Karpas-422 (cell line): Measurements from ENCODE around the gene PPL. TPM values are rescaled to one million over a fixed set of nuclear protein-coding genes. Genes with fewer than 3 reads are reported as not detected.

ENCODE experiments used
- DNase-seq: peaks from one replicate; pipeline ENCODE4 v3.0.0-alpha.2; 2015
- H2AFZ ChIP-seq: fragments of 200-600 bp; sonication (generic); 2 replicates; pipeline ENCODE4 v1.6.1; 2014; ENCODE audit warnings: antibody characterized with exemption, low read length, mixed read lengths
- H3K27ac ChIP-seq: fragments of 200-600 bp; sonication (generic); 2 replicates; pipeline ENCODE4 v1.5.1; 2014; ENCODE audit warnings: mild to moderate bottlenecking, low read length, moderate library complexity
- H3K27me3 ChIP-seq: fragments of 200-600 bp; sonication (generic); 2 replicates; pipeline ENCODE4 v1.6.1; 2014; ENCODE audit warnings: low read length, mixed read lengths
- H3K36me3 ChIP-seq: fragments of 200-600 bp; sonication (generic); 2 replicates; pipeline ENCODE4 v1.6.1; 2014; ENCODE audit warnings: low read length, mixed read lengths; ENCODE audit not compliant: insufficient read depth
- H3K4me1 ChIP-seq: fragments of 200-600 bp; sonication (generic); 2 replicates; pipeline ENCODE4 v1.6.1; 2014; ENCODE audit warnings: mild to moderate bottlenecking, low read length, mixed read lengths
- H3K4me2 ChIP-seq: fragments of 200-600 bp; sonication (generic); 2 replicates; pipeline ENCODE4 v1.6.1; 2014; ENCODE audit warnings: low read length, low read depth, mild to moderate bottlenecking; ENCODE audit not compliant: poor library complexity, severe bottlenecking
- H3K4me3 ChIP-seq: fragments of 200-600 bp; sonication (generic); 2 replicates; pipeline ENCODE4 v1.5.1; 2014; ENCODE audit warnings: mild to moderate bottlenecking, antibody characterized with exemption, low read length, mixed read lengths
- H3K79me2 ChIP-seq: fragments of 200-600 bp; sonication (generic); 2 replicates; pipeline ENCODE4 v1.6.1; 2014; ENCODE audit warnings: mild to moderate bottlenecking, low read length, mixed read lengths
- H3K9ac ChIP-seq: fragments of 200-600 bp; sonication (generic); 2 replicates; pipeline ENCODE4 v1.6.0; 2014; ENCODE audit warnings: low read length
- H3K9me2 ChIP-seq: fragments of 200-600 bp; sonication (generic), shearing (Covaris generic); replicated peaks from 2 replicates; pipeline ENCODE4 v1.6.0; 2014; ENCODE audit warnings: mild to moderate bottlenecking, low read length, moderate library complexity; ENCODE audit not compliant: insufficient read depth
- H3K9me3 ChIP-seq: fragments of 300-700, 200-600 bp; sonication (generic); 2 replicates; pipeline ENCODE4 v1.6.1; 2014; ENCODE audit warnings: low read length, mixed read lengths
- H4K20me1 ChIP-seq: fragments of 200-600 bp; sonication (generic); 2 replicates; pipeline ENCODE4 v1.6.1; 2014; ENCODE audit warnings: mild to moderate bottlenecking, antibody characterized with exemption, low read length, low read depth; ENCODE audit not compliant: insufficient read depth
- total RNA-seq: library from RNA; depleted of rRNA; stranded (reverse); fragments of >200 nt; shearing (Covaris generic); gene quantifications from 2 replicates; pipeline ENCODE4 v1.2.3, GENCODE V29; 2014; ENCODE audit warnings: low replicate concordance

The PPL gene
- total RNA-seq, 1 experiment from 2014 or later = not detected

DNA sequence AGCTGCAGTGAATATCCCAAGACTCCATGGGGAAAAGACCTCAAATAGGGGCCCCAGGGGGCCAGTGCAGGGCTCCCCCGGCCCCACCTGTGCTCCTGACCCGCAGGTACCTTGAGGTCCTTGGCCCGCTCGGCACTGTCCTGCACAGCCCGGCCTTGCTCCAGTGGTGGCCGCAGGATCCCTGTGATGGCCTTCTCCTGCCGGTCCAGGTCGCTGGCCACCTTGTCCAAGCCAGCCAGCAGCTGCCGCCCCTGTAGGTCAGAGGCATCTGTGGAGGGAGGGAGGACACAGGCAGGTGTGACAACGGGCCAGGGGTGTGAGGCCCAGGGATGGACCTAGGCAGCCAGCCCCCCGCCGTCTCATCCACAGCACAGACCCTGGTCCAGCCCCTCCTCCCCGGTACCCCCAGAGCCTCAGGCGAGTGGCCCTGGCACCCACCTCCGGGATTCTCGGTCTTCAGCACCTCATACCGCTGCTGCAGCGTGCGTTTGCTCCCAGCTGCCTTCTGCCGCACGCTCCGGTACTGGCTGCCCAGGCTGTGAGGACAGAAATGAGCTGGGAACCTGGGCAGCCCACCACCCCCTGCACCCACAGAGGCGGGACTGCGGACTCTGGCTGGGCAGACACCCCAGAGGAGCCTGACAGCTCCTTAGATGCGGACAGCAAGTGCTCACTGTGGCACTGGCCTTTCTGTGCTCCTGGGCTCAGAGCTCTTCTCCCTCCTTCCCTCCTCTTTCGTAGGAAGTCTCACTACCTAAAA is 43.7 kb downstream of the PPL start:
- Histone ChIP-seq H4K20me1 (no peaks in the 10 kb centered on the region), H3K9ac (no peak overlapping the region), H2AFZ (no peak overlapping the region), H3K4me2 (no peak overlapping the region), H3K79me2 (no peaks in the 10 kb centered on the region), H3K4me3 (no peak overlapping the region), H3K27me3 (no peaks in the 10 kb centered on the region), H3K36me3 (no peaks in the 10 kb centered on the region), H3K4me1 (no peaks in the 10 kb centered on the region), H3K27ac (no peak overlapping the region), H3K9me3 (no peaks in the 10 kb centered on the region), H3K9me2 (no peaks in the 10 kb centered on the region)
- DNase-seq = no peak

DNA sequence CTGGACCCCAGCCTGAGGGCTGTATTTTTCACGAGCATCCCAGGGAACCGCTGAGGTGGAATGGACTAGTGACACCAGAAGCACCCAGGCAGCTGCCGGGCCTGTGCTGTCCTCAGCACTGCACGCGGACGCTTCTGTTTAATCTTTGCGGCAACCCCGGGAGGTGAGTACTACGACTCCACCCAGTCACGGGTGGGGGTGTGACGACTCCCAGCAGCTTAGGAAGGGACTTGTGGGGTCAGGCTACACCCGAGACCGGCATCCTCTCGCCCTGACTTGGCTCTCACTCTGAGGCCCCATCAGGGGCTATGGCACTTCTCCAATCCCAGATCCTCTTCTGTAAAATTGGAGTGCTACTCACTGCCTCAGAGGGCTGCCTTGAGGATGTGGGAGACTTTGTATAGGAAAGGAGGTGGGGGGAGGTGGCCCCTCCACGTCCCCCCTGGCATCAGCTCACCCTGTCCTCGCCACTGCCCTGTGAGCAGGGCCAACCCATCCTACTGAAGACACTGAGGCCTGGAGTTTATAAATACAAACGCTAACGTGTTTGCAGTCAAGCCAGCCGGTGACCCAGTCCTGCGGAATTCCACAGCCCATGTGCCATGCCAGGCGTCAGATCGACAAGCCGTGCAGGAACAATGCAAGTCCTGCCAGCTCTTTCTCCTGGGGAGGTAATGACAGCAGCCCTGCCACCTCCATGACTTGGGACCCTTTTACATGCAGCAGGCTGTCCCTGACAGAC is 44.4 kb downstream of the PPL start:
- H4K20me1 ChIP-seq = no peaks in the 10 kb centered on the region
- no peak overlapping the region for H3K4me3 ChIP-seq
- H3K9me3 ChIP-seq = no peaks in the 10 kb centered on the region
- H3K9me2 ChIP-seq = no peaks in the 10 kb centered on the region
- H3K27ac ChIP-seq = no peak overlapping the region
- H3K4me1 ChIP-seq = no peaks in the 10 kb centered on the region
- no peak for DNase-seq
- no peak overlapping the region for H3K4me2 ChIP-seq
- no peak overlapping the region for H2AFZ ChIP-seq
- H3K27me3 ChIP-seq = no peaks in the 10 kb centered on the region
- H3K36me3 ChIP-seq = no peaks in the 10 kb centered on the region
- no peak overlapping the region for H3K9ac ChIP-seq
- H3K79me2 ChIP-seq = no peaks in the 10 kb centered on the region

DNA sequence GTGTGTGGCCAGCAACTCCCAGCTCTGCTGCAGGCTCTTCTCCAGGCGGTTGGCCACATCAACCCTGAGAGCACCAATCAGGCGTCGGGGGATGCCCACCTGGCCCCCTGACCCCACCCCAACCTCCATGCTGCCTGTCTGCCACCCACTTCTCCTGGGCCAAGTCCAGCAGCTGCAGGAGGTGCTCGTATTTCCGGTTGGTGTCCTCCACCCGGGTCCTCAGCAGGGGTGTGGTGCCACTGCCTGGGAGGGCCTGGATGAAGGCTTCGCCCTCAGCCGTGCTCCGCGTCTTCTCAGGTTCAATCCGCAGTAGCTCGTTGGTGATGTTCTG is 45.1 kb downstream of the PPL start:
- no peak overlapping the region for H3K4me3 ChIP-seq
- DNase-seq = no peak
- no peaks in the 10 kb centered on the region for H3K9me3 ChIP-seq
- H3K9ac ChIP-seq = no peak overlapping the region
- H4K20me1 ChIP-seq = no peaks in the 10 kb centered on the region
- no peaks in the 10 kb centered on the region for H3K79me2 ChIP-seq
- no peak overlapping the region for H3K4me2 ChIP-seq
- H3K27ac ChIP-seq = no peak overlapping the region
- no peaks in the 10 kb centered on the region for H3K27me3 ChIP-seq
- H3K9me2 ChIP-seq = no peaks in the 10 kb centered on the region
- H2AFZ ChIP-seq = no peak overlapping the region
- H3K4me1 ChIP-seq = no peaks in the 10 kb centered on the region
- H3K36me3 ChIP-seq = no peaks in the 10 kb centered on the region

DNA sequence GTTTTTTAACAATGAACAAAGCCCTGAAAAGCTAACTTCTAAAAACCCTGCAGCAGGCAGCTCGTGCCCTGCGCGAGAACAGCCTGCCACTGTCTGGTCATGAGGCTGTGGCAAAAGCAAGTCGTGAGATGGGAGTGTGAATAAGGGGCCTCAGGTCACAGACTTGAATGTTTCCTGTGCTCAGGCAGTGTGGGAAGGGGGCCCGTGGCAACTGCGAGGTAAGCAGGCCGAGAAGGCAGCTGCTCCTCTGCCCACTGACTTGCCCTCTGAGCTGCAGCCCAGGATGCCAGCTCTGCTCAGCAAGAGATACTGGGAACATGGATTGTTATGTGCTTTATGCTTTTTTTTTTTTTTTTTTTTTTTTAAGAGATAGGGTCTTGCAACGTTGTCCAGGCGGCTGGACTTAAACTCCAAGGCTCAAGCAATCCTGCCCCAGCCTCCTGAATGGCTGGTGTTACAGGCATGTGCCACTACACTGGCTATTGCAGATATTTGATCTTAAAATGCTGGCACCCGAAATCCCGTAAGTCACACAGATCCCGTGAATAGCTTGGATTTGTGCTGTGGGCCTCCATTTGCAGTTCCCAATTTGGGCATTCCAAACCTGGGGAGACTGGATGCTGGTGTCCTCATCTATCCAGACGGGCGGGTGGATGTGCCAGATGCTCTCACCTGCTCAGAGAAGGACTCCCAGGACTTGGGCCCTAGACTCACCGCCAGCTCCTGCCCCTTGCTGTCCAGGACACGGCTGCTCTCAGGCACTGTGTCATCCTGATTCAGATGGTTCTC is 45.7 kb downstream of the PPL start:
- Histone ChIP-seq H3K4me3 (no peak overlapping the region), H3K9me2 (no peaks in the 10 kb centered on the region), H3K4me2 (no peak overlapping the region), H2AFZ (no peak overlapping the region), H4K20me1 (no peaks in the 10 kb centered on the region), H3K27ac (no peak overlapping the region), H3K9ac (no peak overlapping the region), H3K79me2 (no peaks in the 10 kb centered on the region), H3K4me1 (no peaks in the 10 kb centered on the region), H3K9me3 (no peaks in the 10 kb centered on the region), H3K27me3 (no peaks in the 10 kb centered on the region), H3K36me3 (0 out of 2 replicates have a peak, but pooled peaks cover under 1% of the 10 kb centered on the region)
- DNase-seq = no peak

DNA sequence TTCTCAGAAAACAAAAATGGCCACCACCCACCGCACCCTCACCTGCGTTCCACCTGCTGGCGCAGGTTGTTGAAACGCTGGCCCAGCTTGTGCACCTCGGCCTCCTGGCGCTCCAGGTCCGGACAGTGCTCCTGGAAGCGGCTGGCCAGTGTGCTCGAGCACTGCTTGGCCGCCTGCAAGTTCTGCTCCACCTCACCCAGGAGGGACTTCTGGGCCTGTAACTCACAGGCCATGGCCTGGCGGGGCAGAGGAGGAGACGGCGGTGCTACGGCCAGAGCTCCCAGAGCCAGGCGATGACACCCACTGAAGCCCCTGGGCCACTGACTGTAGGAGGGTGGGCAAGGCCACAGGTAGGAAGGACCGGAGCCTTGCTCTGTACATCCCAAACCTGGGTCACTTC is 46.3 kb downstream of the PPL start:
- Histone ChIP-seq H2AFZ (no peak overlapping the region), H3K4me3 (no peak overlapping the region), H4K20me1 (no peaks in the 10 kb centered on the region), H3K27ac (no peak overlapping the region), H3K4me1 (no peaks in the 10 kb centered on the region), H3K27me3 (no peaks in the 10 kb centered on the region), H3K9me3 (no peaks in the 10 kb centered on the region), H3K9me2 (no peaks in the 10 kb centered on the region), H3K79me2 (no peaks in the 10 kb centered on the region), H3K36me3 (0 out of 2 replicates have a peak, but pooled peaks cover 3% of the 10 kb centered on the region), H3K4me2 (no peak overlapping the region), H3K9ac (no peak overlapping the region)
- no peak for DNase-seq

DNA sequence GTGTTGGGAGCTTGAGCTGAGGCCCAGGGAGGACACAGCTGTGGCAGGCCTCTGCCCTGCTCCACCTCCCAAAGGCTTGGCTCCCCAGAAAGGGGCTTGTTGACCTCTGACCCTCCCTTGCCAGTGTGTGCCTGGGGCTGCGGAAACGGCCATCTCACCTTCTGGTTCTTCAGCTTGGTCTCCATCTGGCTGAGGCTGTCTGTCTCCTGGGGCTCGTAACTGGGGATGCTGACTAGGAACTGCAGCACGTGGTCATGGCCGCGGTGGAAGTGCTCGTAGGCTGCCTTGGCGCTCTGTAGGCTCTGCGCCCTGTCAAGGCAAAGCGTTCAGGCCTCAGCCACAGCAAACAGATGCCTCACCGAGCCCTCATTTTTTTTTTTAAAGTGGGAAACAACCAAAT is 46.9 kb downstream of the PPL start:
- Histone ChIP-seq H3K27ac (no peak overlapping the region), H4K20me1 (no peaks in the 10 kb centered on the region), H3K79me2 (no peaks in the 10 kb centered on the region), H3K9ac (no peak overlapping the region), H3K4me1 (no peaks in the 10 kb centered on the region), H3K4me3 (no peak overlapping the region), H2AFZ (no peak overlapping the region), H3K9me2 (no peaks in the 10 kb centered on the region), H3K9me3 (no peaks in the 10 kb centered on the region), H3K4me2 (no peak overlapping the region), H3K36me3 (0 out of 2 replicates have a peak, but pooled peaks cover 3% of the 10 kb centered on the region), H3K27me3 (no peaks in the 10 kb centered on the region)
- DNase-seq = no peak

DNA sequence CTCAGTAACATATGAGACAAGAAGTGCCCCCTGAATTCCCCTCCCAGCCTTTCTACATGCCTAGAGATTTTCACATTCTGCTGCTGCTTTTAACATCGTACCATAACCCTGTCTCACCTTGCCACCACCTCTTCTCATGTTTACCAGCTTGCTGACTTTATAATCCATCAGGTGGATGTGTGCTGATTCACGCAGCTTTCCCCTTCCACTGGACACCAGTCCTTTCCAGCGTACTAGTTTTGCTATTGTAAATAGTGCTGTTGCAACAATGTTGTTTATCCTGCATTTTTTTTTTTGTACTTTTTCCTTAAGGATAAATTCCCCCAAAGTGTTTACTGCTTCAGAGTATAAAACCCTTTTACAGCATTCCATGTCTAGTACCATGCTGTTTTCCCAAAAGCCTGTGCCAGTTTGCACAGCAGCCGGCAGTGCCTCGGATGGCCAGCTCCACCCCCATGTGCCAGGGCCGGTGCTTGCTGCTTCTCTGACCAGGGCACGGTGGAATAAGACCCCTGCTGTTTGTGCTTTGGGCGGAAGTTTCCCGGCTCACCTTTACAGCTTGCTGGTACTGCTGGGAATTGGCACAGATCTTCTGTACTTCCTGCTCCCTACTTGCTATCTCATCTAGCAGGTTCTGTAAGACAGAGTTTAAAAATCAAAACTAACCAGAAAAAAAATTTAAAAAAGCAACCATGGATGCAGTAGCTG is 48.4 kb downstream of the PPL start:
- Histone ChIP-seq H3K9me3 (no peaks in the 10 kb centered on the region), H3K9ac (no peak overlapping the region), H2AFZ (no peak overlapping the region), H3K4me1 (no peaks in the 10 kb centered on the region), H3K27me3 (no peaks in the 10 kb centered on the region), H3K4me2 (no peak overlapping the region), H3K27ac (no peak overlapping the region), H3K4me3 (no peak overlapping the region), H3K79me2 (no peaks in the 10 kb centered on the region), H3K9me2 (no peaks in the 10 kb centered on the region), H3K36me3 (0 out of 2 replicates have a peak, but pooled peaks cover 3% of the 10 kb centered on the region), H4K20me1 (no peaks in the 10 kb centered on the region)
- no peak for DNase-seq
